ENCODE measurements around the gene RPS17.

The RPS17 gene

DNA sequence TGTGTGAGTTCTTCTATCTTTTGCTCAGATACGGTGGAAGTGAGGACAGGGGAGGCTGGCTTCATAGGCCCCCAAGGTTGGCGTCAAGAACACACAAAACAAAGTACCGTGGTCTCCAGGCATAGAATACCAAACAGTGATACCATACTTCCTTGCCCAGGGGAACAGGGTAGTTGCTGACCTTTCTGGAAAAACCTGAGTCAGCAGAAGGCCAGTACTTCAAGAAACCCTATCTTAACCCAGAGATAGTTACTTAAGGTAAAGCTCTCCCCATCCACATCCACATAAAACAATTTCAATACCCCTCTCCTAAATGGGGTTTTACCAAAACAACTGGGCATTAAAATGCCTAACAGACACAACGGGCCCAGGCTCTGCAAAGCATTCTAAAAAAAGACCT, 29.6 kb upstream of the RPS17 start:
- Histone ChIP-seq H4K20me1 (no peaks in the 10 kb centered on the region), H3K4me2 (no peak overlapping the region), H3K9ac (no peak overlapping the region), H3K4me3 (no peak overlapping the region), H3K27ac (no peak overlapping the region), H3K27me3 (no peaks in the 10 kb centered on the region), H3K36me3 (no peaks in the 10 kb centered on the region), H3K4me1 (peaks cover 0 to 7% (median 0%) of the 10 kb centered on the region in 10 experiments; a peak in 3 of 20 replicates), H3K9me3 (replicated peaks in 1 of 11) (no peaks in the 10 kb centered on the region)
- no peak for TF ChIP-seq Cebpa-rat (IDR thresholded peaks at IDR 0.05)

DNA sequence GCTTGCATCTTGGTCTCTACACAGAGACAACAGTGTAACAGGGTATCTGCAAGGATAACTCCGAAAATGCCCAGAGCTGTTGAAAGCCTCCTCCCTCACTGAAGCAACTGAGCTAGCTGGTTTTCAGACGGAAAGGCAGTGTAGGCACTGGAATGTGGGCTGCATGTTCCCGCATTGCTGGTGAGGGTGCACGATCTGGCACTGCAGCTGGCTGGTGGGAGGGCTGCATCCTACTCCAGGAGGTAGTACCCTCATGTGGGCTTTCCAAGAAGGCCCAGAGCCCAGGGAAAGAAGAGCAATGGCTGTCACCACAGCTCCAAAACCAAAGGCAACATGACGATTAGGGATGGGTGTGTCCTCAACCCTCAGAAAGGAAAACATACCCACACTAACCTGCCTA, 28.7 kb upstream of the RPS17 start:
- no peak overlapping the region for H3K27ac ChIP-seq
- no peak for TF ChIP-seq Cebpa-rat (IDR thresholded peaks at IDR 0.05)
- no peaks in the 10 kb centered on the region for H3K9me3 ChIP-seq (replicated peaks in 1 of 11)
- H3K4me1 ChIP-seq, result peaks cover 0 to 7% (median 0%) of the 10 kb centered on the region in 10 experiments; a peak in 3 of 20 replicates
- H4K20me1 ChIP-seq, result no peaks in the 10 kb centered on the region
- H3K36me3 ChIP-seq, result no peaks in the 10 kb centered on the region
- H3K4me2 ChIP-seq, result no peak overlapping the region
- no peaks in the 10 kb centered on the region for H3K27me3 ChIP-seq
- H3K9ac ChIP-seq, result no peak overlapping the region
- no peak overlapping the region for H3K4me3 ChIP-seq

- no peak overlapping the region for H3K9ac ChIP-seq
- H3K36me3 ChIP-seq, result no peaks in the 10 kb centered on the region
Observed at GRCh38 chr15:82567661-82568060, 27.4 kb upstream of the RPS17 start.

DNA sequence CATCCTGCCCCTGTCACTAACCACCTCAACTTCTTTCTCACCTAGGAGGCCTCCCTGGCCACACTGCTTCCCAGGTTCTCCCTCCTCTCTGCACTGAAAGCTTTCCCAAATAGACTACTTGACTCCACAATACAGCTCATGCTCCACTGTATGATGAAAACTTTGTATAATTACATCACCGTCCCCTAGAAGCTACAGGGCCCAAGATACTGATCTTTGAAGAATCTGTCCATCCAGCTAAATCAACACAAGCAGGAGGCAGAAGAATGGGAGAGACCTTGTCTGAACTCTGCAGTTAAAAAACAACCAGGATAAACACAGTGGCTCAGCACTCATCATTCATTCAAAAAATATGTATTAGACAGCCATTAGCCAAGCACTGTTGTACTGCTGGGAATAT, 26.4 kb upstream of the RPS17 start:
- Histone ChIP-seq H3K4me2 (no peak overlapping the region), H4K20me1 (no peaks in the 10 kb centered on the region), H3K27ac (no peak overlapping the region), H3K27me3 (no peaks in the 10 kb centered on the region), H3K9ac (no peak overlapping the region), H3K9me3 (replicated peaks in 1 of 11) (no peaks in the 10 kb centered on the region), H3K4me3 (no peak overlapping the region), H3K36me3 (no peaks in the 10 kb centered on the region), H3K4me1 (no peaks in the 10 kb centered on the region)
- TF ChIP-seq Cebpa-rat (IDR thresholded peaks at IDR 0.05), result no peak

More at GRCh38 chr15:82567661-82568060, 27.4 kb upstream of the RPS17 start:
- Histone ChIP-seq H3K4me1 (peaks cover 0 to 2% (median 0%) of the 10 kb centered on the region in 10 experiments; a peak in 3 of 20 replicates), H3K27ac (no peak overlapping the region), H3K27me3 (no peaks in the 10 kb centered on the region), H3K9me3 (replicated peaks in 1 of 11) (no peaks in the 10 kb centered on the region), H3K4me2 (no peak overlapping the region), H4K20me1 (no peaks in the 10 kb centered on the region), H3K4me3 (no peak overlapping the region)
- TF ChIP-seq Cebpa-rat (IDR thresholded peaks at IDR 0.05), result no peak

DNA sequence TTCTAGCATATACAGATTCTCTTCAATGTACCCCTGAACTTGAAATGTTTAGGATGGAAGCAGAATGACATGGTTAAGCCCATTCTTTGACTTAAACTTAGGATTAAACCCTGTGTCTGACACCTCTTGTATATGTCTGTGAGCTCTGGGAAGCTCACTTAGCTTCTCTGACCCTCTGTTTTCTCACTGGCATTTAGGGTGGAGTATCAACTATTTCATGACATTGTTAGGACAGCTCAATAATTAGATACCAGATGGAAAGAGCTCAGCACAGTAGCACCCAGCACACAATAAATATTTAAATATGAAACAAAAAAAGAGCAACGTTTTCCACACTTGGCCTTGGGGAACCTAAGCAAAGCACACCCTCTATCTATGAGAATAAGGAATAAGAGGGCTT, 18.2 kb upstream of the RPS17 start:
- Histone ChIP-seq H3K27me3 (no peaks in the 10 kb centered on the region), H3K9me3 (replicated peaks in 1 of 11) (no peaks in the 10 kb centered on the region), H3K9ac (no peak overlapping the region), H4K20me1 (no peaks in the 10 kb centered on the region), H3K4me3 (no peak overlapping the region), H3K4me2 (no peak overlapping the region), H3K4me1 (no peaks in the 10 kb centered on the region), H3K27ac (no peak overlapping the region), H3K36me3 (no peaks in the 10 kb centered on the region)
- TF ChIP-seq Cebpa-rat (IDR thresholded peaks at IDR 0.05), result no peak

- Histone ChIP-seq H3K4me2 (no peak overlapping the region), H3K9me3 (replicated peaks in 1 of 11) (no peaks in the 10 kb centered on the region), H3K27me3 (no peaks in the 10 kb centered on the region), H3K9ac (no peak overlapping the region), H3K4me1 (peaks cover 0 to 8% (median 0%) of the 10 kb centered on the region in 10 experiments; a peak in 2 of 20 replicates), H3K27ac (no peak overlapping the region), H3K36me3 (no peaks in the 10 kb centered on the region), H4K20me1 (no peaks in the 10 kb centered on the region), H3K4me3 (no peak overlapping the region)
- no peak for TF ChIP-seq Cebpa-rat (IDR thresholded peaks at IDR 0.05)
Observed at GRCh38 chr15:82556315-82557035, 16.2 kb upstream of the RPS17 start.

DNA sequence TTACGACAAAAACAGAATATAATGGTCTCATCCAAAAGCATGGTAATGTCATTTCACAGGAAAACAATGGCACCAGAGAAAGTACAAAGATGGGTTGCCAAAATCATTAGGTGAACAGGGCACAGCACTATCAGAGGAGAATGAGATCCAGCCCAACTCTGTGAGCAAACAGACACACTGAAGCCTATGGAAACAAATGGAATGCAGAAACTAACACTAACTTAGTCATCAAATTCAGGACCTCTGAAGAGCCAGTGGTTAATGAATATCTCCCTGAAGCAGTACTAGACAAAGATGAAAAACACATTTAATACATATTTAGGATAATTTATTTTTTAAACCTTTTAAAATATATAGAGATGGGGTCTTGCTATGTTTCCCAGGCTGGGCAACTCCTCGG, 14.6 kb upstream of the RPS17 start:
- TF ChIP-seq Cebpa-rat (IDR thresholded peaks at IDR 0.05), result no peak
- H3K9me3 ChIP-seq (replicated peaks in 1 of 11), result no peaks in the 10 kb centered on the region
- H3K4me1 ChIP-seq, result peaks cover 0 to 8% (median 0%) of the 10 kb centered on the region in 10 experiments; a peak in 2 of 20 replicates
- H3K27ac ChIP-seq, result no peak overlapping the region
- H3K27me3 ChIP-seq, result no peaks in the 10 kb centered on the region
- H3K9ac ChIP-seq, result no peak overlapping the region
- no peaks in the 10 kb centered on the region for H3K36me3 ChIP-seq
- no peaks in the 10 kb centered on the region for H4K20me1 ChIP-seq
- no peak overlapping the region for H3K4me3 ChIP-seq
- no peak overlapping the region for H3K4me2 ChIP-seq

- no peak for TF ChIP-seq Cebpa-rat (IDR thresholded peaks at IDR 0.05)
- Histone ChIP-seq H3K27me3 (no peaks in the 10 kb centered on the region), H3K9ac (no peak overlapping the region), H3K4me2 (no peak overlapping the region), H3K4me1 (peaks cover 0 to 8% (median 0%) of the 10 kb centered on the region in 10 experiments; a peak in 2 of 20 replicates), H3K36me3 (no peaks in the 10 kb centered on the region), H4K20me1 (no peaks in the 10 kb centered on the region), H3K9me3 (replicated peaks in 1 of 11) (no peaks in the 10 kb centered on the region), H3K4me3 (no peak overlapping the region), H3K27ac (no peak overlapping the region)
Observed at GRCh38 chr15:82554351-82554750, 14.1 kb upstream of the RPS17 start.

DNA sequence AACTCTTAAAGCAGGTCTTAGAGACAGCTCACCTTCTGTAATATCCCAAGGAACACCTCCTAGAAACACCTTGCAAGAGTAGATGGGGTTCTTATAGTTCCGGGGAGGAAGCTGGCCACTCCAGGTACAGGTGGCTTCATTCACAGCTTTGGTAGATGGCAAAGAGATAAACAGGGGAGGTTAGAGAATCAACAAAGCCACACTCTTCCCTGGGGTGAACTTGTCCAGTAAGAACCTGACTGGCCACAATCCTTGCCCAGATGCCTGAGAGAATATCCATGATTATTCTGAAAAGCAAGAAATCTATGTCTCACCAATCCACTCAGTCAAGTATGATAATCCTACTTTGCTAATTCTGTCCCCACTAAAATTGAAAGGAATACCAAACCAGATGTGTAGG, 13.6 kb upstream of the RPS17 start:
- no peak for TF ChIP-seq Cebpa-rat (IDR thresholded peaks at IDR 0.05)
- H3K36me3 ChIP-seq, result no peaks in the 10 kb centered on the region
- no peaks in the 10 kb centered on the region for H3K27me3 ChIP-seq
- H3K4me1 ChIP-seq, result peaks cover 0 to 8% (median 0%) of the 10 kb centered on the region in 10 experiments; a peak in 2 of 20 replicates
- no peak overlapping the region for H3K27ac ChIP-seq
- no peaks in the 10 kb centered on the region for H3K9me3 ChIP-seq (replicated peaks in 1 of 11)
- H3K9ac ChIP-seq, result no peak overlapping the region
- H3K4me3 ChIP-seq, result no peak overlapping the region
- no peaks in the 10 kb centered on the region for H4K20me1 ChIP-seq
- no peak overlapping the region for H3K4me2 ChIP-seq

DNA sequence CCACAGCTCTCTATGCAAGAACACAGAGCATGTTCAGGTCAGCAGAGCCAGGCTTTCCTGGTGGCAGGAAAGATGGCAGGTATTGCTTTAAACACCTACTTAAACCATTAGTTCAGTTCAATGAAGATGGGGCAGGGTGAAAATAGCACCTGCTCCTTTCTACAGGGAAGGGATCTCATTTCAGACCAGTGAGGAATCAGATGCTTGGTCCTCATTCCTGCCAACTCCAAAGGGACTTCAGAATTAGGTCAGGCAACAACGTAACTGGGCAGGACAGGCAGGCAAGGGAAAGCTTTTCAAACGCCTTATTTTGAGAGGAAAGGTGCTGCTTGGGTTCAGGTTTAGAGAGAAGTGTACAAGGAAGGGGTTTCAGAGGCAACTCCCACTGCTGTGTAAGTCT, 12.6 kb upstream of the RPS17 start:
- H3K27ac ChIP-seq, result no peak overlapping the region
- no peaks in the 10 kb centered on the region for H4K20me1 ChIP-seq
- H3K4me3 ChIP-seq, result no peak overlapping the region
- no peak for TF ChIP-seq Cebpa-rat (IDR thresholded peaks at IDR 0.05)
- no peaks in the 10 kb centered on the region for H3K27me3 ChIP-seq
- peaks cover 0 to 8% (median 0%) of the 10 kb centered on the region in 10 experiments; a peak in 2 of 20 replicates for H3K4me1 ChIP-seq
- no peak overlapping the region for H3K4me2 ChIP-seq
- no peaks in the 10 kb centered on the region for H3K9me3 ChIP-seq (replicated peaks in 1 of 11)
- no peaks in the 10 kb centered on the region for H3K36me3 ChIP-seq
- H3K9ac ChIP-seq, result no peak overlapping the region

Measured in BLaER1 treated with 17β-estradiol and CSF1 and Interleukin-3, amounts not matched to agents 10 nM and 100 nM (cell line).